ENCODE results near the gene MAP3K7. TPM values are rescaled to one million over a fixed set of nuclear protein-coding genes. Genes with fewer than 3 reads are reported as not detected.

The MAP3K7 gene
- total RNA-seq, 1 experiment from 2014 or later: 17.1 TPM

GRCh38 chr6:90508753-90509152, 78.1 kb downstream of the MAP3K7 start:
- Histone ChIP-seq H3K36me3 (ENCODE audit: low read depth, low read length) (no peaks in the 10 kb centered on the region; the same call in 1 of the 2 replicates), H3K4me3 (ENCODE audit: low read length) (no peak overlapping the region), H3K4me1 (ENCODE audit: insufficient read depth, low read length) (no peaks in the 10 kb centered on the region), H2AFZ (ENCODE audit: low read length) (no peak overlapping the region), H3K27ac (ENCODE audit: low read length) (no peak overlapping the region), H3K9me3 (ENCODE audit: low read length) (no peaks in the 10 kb centered on the region), H3K4me2 (ENCODE audit: low read length) (no peak overlapping the region), H3K79me2 (ENCODE audit: low read length) (no peaks in the 10 kb centered on the region), H3K9me2 (replicated peaks; ENCODE audit: low read length) (no peaks in the 10 kb centered on the region), H4K20me1 (ENCODE audit: low read length) (no peaks in the 10 kb centered on the region), H3K9ac (ENCODE audit: low read length) (no peak overlapping the region), H3F3A (ENCODE audit: low read length, unreplicated experiment) (no peaks in the 10 kb centered on the region), H3K27me3 (ENCODE audit: low read length) (no peaks in the 10 kb centered on the region)
- no peak for DNase-seq
- no TSS peak for BruUV-seq (replicated peaks)
- intact Hi-C loops (cut with micrococcal nuclease): no loop called here
- TF ChIP-seq EZH2 (IDR thresholded peaks at IDR 0.05; ENCODE audit: low read length, unreplicated experiment) (no peak), CTCF (conservative IDR thresholded peaks at IDR 0.05; ENCODE audit: low read depth, low read length) (no peak), EZH2phosphoT487 (IDR thresholded peaks at IDR 0.05; ENCODE audit: borderline replicate concordance, low read length) (no peak)
- ATAC-seq: no peak
- ChIA-PET CTCF (no interaction called here), POLR2A (ENCODE audit: unreplicated experiment) (no interaction called here)

- Histone ChIP-seq H3F3A (ENCODE audit: low read length, unreplicated experiment) (no peaks in the 10 kb centered on the region), H3K36me3 (ENCODE audit: low read depth, low read length) (no peaks in the 10 kb centered on the region), H3K9me3 (ENCODE audit: low read length) (no peaks in the 10 kb centered on the region), H3K27ac (ENCODE audit: low read length) (no peak overlapping the region), H4K20me1 (ENCODE audit: low read length) (no peaks in the 10 kb centered on the region), H3K9ac (ENCODE audit: low read length) (no peak overlapping the region), H3K4me1 (ENCODE audit: insufficient read depth, low read length) (no peaks in the 10 kb centered on the region; the same call in 1 of the 2 replicates), H3K4me2 (ENCODE audit: low read length) (no peak overlapping the region), H3K4me3 (ENCODE audit: low read length) (no peak overlapping the region), H3K79me2 (ENCODE audit: low read length) (no peaks in the 10 kb centered on the region), H3K9me2 (replicated peaks; ENCODE audit: low read length) (no peaks in the 10 kb centered on the region), H2AFZ (ENCODE audit: low read length) (no peak overlapping the region), H3K27me3 (ENCODE audit: low read length) (no peaks in the 10 kb centered on the region)
- CTCF ChIA-PET: no interaction called here
- DNase-seq (no peak), ATAC-seq (peak; percentile 38; the same call in 1 of the 2 replicates)
- POLR2A ChIA-PET (ENCODE audit: unreplicated experiment): no interaction called here
- TF ChIP-seq EZH2phosphoT487 (IDR thresholded peaks at IDR 0.05; ENCODE audit: borderline replicate concordance, low read length) (no peak), CTCF (conservative IDR thresholded peaks at IDR 0.05; ENCODE audit: low read depth, low read length) (no peak), EZH2 (IDR thresholded peaks at IDR 0.05; ENCODE audit: low read length, unreplicated experiment) (no peak)
- BruUV-seq (replicated peaks): no TSS peak
- intact Hi-C loops (cut with micrococcal nuclease): no loop called here
Measured at GRCh38 chr6:90502866-90503407, 83.9 kb downstream of the MAP3K7 start.

DNA sequence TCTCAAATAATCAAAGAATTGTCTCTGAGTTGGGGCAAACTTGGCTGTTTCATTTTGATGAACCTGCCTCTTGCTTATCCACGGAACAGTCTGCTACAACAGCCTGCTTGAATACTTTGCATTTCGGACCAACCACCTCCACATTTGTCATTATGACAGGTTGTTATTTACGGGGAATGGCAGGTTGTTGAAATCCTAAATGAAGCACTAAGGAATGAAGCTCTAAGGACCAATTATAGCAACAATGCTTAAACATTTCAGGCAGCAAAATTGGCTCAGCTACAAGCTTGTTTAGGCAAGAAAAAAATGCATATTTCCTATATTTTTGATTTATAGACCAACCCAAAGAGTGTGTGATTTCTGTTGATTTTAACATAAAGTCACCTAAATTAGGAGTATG, 84.5 kb downstream of the MAP3K7 start:
- intact Hi-C loops (cut with micrococcal nuclease): no loop called here
- Histone ChIP-seq H3K36me3 (ENCODE audit: low read depth, low read length) (no peaks in the 10 kb centered on the region), H3K9ac (ENCODE audit: low read length) (no peak overlapping the region)

More for the DNA sequence above, 84.5 kb downstream of the MAP3K7 start:
- Histone ChIP-seq H3K27ac (ENCODE audit: low read length) (no peak overlapping the region), H3K4me2 (ENCODE audit: low read length) (no peak overlapping the region), H3K79me2 (ENCODE audit: low read length) (no peaks in the 10 kb centered on the region), H3K4me3 (ENCODE audit: low read length) (no peak overlapping the region), H4K20me1 (ENCODE audit: low read length) (no peaks in the 10 kb centered on the region), H3K27me3 (ENCODE audit: low read length) (no peaks in the 10 kb centered on the region), H2AFZ (ENCODE audit: low read length) (no peak overlapping the region), H3K9me3 (ENCODE audit: low read length) (no peaks in the 10 kb centered on the region), H3K4me1 (ENCODE audit: insufficient read depth, low read length) (no peaks in the 10 kb centered on the region; the same call in 1 of the 2 replicates), H3K9me2 (replicated peaks; ENCODE audit: low read length) (no peaks in the 10 kb centered on the region), H3F3A (ENCODE audit: low read length, unreplicated experiment) (no peaks in the 10 kb centered on the region)
- no peak for DNase-seq
- TF ChIP-seq EZH2 (IDR thresholded peaks at IDR 0.05; ENCODE audit: low read length, unreplicated experiment) (no peak), EZH2phosphoT487 (IDR thresholded peaks at IDR 0.05; ENCODE audit: borderline replicate concordance, low read length) (no peak), CTCF (conservative IDR thresholded peaks at IDR 0.05; ENCODE audit: low read depth, low read length) (no peak)
- no TSS peak for BruUV-seq (replicated peaks)
- CTCF ChIA-PET: no interaction called here
- ATAC-seq: no peak
- POLR2A ChIA-PET (ENCODE audit: unreplicated experiment): no interaction called here
